DOHH2 (cell line): ENCODE measurements around the gene KDM7A.

Experiments used
- CTCF ChIP-seq: fragments of 200-600 bp; sonication (generic); IDR thresholded peaks from one replicate; pipeline ENCODE4 v1.5.1; 2014; ENCODE audit warnings: antibody characterized with exemption, mild to moderate bottlenecking, low read depth, low read length; ENCODE audit not compliant: poor library complexity, severe bottlenecking
- EZH2phosphoT487 ChIP-seq: fragments of 200-600 bp; sonication (generic); IDR thresholded peaks from 2 replicates; pipeline ENCODE4 v1.6.1; 2017; ENCODE audit warnings: borderline replicate concordance, mild to moderate bottlenecking, antibody characterized with exemption, low read length, moderate library complexity, mixed read lengths

DNA sequence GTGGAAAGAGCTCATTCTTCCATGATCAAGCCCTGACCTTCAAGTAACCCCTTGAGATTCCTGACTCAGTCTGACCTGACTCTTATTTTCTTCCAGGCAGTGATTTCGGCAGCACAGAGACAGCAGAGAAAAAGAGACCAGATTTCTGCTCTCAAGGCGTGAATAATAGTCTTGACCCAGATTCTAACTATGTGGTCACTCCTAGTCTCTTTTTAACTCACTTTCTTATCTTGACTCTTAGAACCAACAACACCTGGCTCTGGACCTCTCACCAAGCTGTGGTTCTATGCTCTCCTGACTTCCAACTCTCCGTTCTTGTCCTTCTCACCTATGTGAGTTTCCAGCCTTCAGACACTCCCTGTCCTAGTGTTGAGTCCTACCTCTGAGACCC lies 36.9 kb upstream of the KDM7A start:
- TF ChIP-seq CTCF (no peak), EZH2phosphoT487 (no peak)
